ENCODE data around the gene LAMA3.
"Not testable (repeated sequence)": the region's sequence is repeated elsewhere in the genome, so short reads cannot be mapped to it uniquely, and the experiment has no call there.

The LAMA3 gene

GRCh38 chr18:23710068-23710527, 20.8 kb downstream of the LAMA3 start:
- no peak for DNase-seq
- Histone ChIP-seq H3K36me3 (peaks cover 0 to 5% (median 0%) of the 10 kb centered on the region in 3 donors), H3K9me3 (peaks cover 0 to 9% (median 0%) of the 10 kb centered on the region in 3 donors), H3K4me1 (no peaks in the 10 kb centered on the region), H3K27me3 (no peaks in the 10 kb centered on the region), H3K27ac (no peak overlapping the region), H3K4me3 (no peak overlapping the region)
- intact Hi-C loops (cut with DNase I; ENCODE audit: low total_unique reads) = no loop called here
- TF ChIP-seq, protein P1, sequence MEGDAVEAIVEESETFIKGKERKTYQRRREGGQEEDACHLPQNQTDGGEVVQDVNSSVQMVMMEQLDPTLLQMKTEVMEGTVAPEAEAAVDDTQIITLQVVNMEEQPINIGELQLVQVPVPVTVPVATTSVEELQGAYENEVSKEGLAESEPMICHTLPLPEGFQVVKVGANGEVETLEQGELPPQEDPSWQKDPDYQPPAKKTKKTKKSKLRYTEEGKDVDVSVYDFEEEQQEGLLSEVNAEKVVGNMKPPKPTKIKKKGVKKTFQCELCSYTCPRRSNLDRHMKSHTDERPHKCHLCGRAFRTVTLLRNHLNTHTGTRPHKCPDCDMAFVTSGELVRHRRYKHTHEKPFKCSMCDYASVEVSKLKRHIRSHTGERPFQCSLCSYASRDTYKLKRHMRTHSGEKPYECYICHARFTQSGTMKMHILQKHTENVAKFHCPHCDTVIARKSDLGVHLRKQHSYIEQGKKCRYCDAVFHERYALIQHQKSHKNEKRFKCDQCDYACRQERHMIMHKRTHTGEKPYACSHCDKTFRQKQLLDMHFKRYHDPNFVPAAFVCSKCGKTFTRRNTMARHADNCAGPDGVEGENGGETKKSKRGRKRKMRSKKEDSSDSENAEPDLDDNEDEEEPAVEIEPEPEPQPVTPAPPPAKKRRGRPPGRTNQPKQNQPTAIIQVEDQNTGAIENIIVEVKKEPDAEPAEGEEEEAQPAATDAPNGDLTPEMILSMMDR (IDR thresholded peaks at IDR 0.05) = no peak

DNA sequence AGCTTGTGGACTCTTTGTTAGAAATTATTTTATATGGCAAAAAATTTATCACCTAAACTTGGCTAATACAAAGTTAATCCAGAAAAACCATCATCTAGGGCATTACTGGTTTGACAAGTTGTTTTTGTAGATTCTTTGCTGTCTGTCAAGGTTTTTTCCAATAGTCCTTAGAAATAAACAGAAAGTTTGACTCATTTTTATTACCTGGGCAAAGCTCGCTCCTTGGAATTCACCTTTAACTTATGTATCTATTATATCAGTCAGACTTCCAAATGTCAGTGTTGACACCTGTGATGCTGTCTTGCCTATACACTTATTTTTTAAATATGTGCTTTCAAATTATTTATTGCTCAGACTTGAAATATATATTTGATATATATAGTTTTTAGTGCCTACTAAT, 21.7 kb downstream of the LAMA3 start:
- no peak for DNase-seq
- no peak overlapping the region for H3K27ac ChIP-seq
- intact Hi-C loops (cut with DNase I; ENCODE audit: low total_unique reads) = no loop called here
- H3K9me3 ChIP-seq = peaks cover 0 to 9% (median 0%) of the 10 kb centered on the region in 3 donors
- TF ChIP-seq, protein P1 (IDR thresholded peaks at IDR 0.05) = no peak
- H3K27me3 ChIP-seq = no peaks in the 10 kb centered on the region
- H3K4me1 ChIP-seq = no peaks in the 10 kb centered on the region
- peaks cover 0 to 5% (median 0%) of the 10 kb centered on the region in 3 donors for H3K36me3 ChIP-seq
- no peak overlapping the region for H3K4me3 ChIP-seq

- H3K27ac ChIP-seq = no peak overlapping the region
- no peak overlapping the region for H3K4me3 ChIP-seq
- H3K4me1 ChIP-seq = no peaks in the 10 kb centered on the region
- no peaks in the 10 kb centered on the region for H3K27me3 ChIP-seq
- TF ChIP-seq, protein P1 (IDR thresholded peaks at IDR 0.05) = no peak
- intact Hi-C loops (cut with DNase I; ENCODE audit: low total_unique reads) = no loop called here
- H3K9me3 ChIP-seq = peaks cover 0 to 9% (median 0%) of the 10 kb centered on the region in 3 donors
- peaks cover 0 to 5% (median 0%) of the 10 kb centered on the region in 3 donors for H3K36me3 ChIP-seq
- no peak for DNase-seq
These were observed 22.2 kb downstream of the LAMA3 start for GRCh38 chr18:23711426-23711825.

DNA sequence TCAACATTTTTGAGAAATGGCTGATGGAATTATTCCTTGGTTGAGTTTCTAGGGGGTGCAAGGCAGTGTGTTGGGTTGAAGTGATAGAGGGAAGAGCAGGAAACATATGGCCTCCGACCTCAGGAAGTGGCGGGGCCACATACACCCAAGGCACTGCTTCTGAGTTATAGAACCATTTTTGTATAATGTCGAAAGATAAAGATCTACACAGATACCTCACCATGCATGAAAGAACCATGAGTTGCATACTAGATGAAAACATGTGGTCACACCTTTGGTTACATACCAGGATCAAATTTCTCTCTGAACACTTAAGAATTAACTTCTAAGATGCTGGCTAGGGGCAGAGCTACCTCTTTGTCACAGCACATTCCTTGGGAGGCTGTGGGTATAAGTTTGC, 23.2 kb downstream of the LAMA3 start:
- Histone ChIP-seq H3K36me3 (no peaks in the 10 kb centered on the region), H3K4me1 (no peaks in the 10 kb centered on the region), H3K9me3 (no peaks in the 10 kb centered on the region), H3K27me3 (no peaks in the 10 kb centered on the region), H3K27ac (no peak overlapping the region), H3K4me3 (no peak overlapping the region)
- no peak for DNase-seq
- intact Hi-C loops (cut with DNase I; ENCODE audit: low total_unique reads) = no loop called here
- TF ChIP-seq, protein P1 (IDR thresholded peaks at IDR 0.05) = no peak

DNA sequence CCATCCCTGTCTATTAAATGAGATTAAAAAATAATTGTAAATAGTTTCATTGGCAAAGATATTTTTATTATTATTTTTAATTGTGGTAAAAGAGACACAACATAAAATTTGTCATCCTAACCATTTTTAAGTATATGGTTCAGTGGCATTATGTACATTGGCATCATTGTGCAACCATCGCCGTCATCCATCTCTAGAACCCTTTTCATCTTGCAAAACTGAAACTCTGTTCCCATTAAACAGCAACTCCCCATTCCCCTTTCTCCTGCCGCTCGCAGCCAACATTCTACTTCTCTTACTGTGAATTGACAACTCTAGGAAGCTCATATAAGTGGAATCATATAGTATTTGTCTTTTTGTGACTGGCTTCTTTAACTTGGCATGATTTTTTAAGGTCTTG, 25.3 kb downstream of the LAMA3 start:
- H3K9me3 ChIP-seq = no peaks in the 10 kb centered on the region
- H3K4me3 ChIP-seq = no peak overlapping the region
- no peaks in the 10 kb centered on the region for H3K27me3 ChIP-seq
- H3K36me3 ChIP-seq = no peaks in the 10 kb centered on the region
- no peak for DNase-seq
- no peak overlapping the region for H3K27ac ChIP-seq
- TF ChIP-seq, protein P1 (IDR thresholded peaks at IDR 0.05) = no peak
- intact Hi-C loops (cut with DNase I; ENCODE audit: low total_unique reads) = no loop called here
- peaks cover 0 to 19% (median 9%) of the 10 kb centered on the region in 4 donors for H3K4me1 ChIP-seq

DNA sequence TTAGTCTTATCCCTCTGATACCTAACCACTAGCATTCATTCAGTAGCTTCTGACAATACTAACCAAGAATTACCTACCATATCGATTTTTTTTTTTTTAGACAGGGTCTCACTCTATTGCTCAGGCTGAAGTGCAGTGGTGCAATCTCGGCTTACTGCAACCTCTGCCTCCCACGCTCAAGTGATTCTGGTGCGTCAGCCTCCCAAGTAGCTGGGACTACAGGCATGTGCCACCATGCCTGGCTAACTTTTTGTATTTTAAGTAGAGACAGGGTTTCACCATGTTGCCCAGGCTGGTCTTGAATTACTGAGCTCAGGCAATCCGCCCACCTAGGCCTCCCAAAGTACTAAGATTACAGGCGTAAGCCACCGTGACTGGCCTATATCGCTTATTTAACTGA, 26.8 kb downstream of the LAMA3 start:
- H3K27me3 ChIP-seq; intact Hi-C loops (cut with DNase I; ENCODE audit: low total_unique reads); H3K36me3 ChIP-seq; H3K9me3 ChIP-seq; DNase-seq; H3K27ac ChIP-seq; H3K4me3 ChIP-seq: not testable (repeated sequence)
- peaks cover 0 to 28% (median 9%) of the 10 kb centered on the region in 4 donors for H3K4me1 ChIP-seq
